Neural progenitor cell (in vitro differentiated cells): Measurements from ENCODE around the gene ACOT13. TPM values are rescaled to one million over a fixed set of nuclear protein-coding genes. Genes with fewer than 3 reads are reported as not detected.

ENCODE experiments used
- DNase-seq: peaks from one replicate; pipeline ENCODE4 v3.0.0-alpha.2; 2016; ENCODE audit warnings: low spot score
- H2AFZ ChIP-seq: fragments of 200-600 bp; sonication (generic); replicated peaks from 2 replicates; pipeline ENCODE4 v1.6.1; 2016; ENCODE audit warnings: antibody characterized with exemption
- H3F3A ChIP-seq: fragments of 200-600 bp; sonication (generic); 2 replicates; pipeline ENCODE4 v1.6.1; 2016; ENCODE audit warnings: antibody characterized with exemption, low read depth
- H3K27ac ChIP-seq: fragments of 200-600 bp; sonication (generic); 2 replicates; pipeline ENCODE4 v1.5.1; 2016; ENCODE audit warnings: mild to moderate bottlenecking
- H3K27me3 ChIP-seq: fragments of 200-600 bp; sonication (generic); 2 replicates; pipeline ENCODE4 v1.6.1; 2016; ENCODE audit warnings: mild to moderate bottlenecking, moderate library complexity
- H3K36me3 ChIP-seq: fragments of 200-600 bp; sonication (generic); 2 replicates; pipeline ENCODE4 v1.5.1; 2016
- H3K4me1 ChIP-seq: fragments of 200-600 bp; sonication (generic); 2 replicates; pipeline ENCODE4 v1.6.1; 2016; ENCODE audit warnings: mixed run types
- H3K4me2 ChIP-seq: fragments of 200-600 bp; sonication (generic); 2 replicates; pipeline ENCODE4 v1.6.1; 2016
- H3K4me3 ChIP-seq: fragments of 200-600 bp; sonication (generic); 2 replicates; pipeline ENCODE4 v1.5.1; 2016
- H3K79me2 ChIP-seq: fragments of 200-600 bp; sonication (generic); 2 replicates; pipeline ENCODE4 v1.6.1; 2016; ENCODE audit warnings: low read depth
- H3K9ac ChIP-seq: fragments of 200-600 bp; sonication (generic); 2 replicates; pipeline ENCODE4 v1.6.1; 2016
- H3K9me3 ChIP-seq: fragments of 200-600 bp; sonication (generic); 2 replicates; pipeline ENCODE4 v1.5.1; 2016; ENCODE audit warnings: low read depth
- H4K20me1 ChIP-seq: fragments of 200-600 bp; sonication (generic); 2 replicates; pipeline ENCODE4 v1.6.1; 2016; ENCODE audit warnings: low read depth
- H3K27ac Mint-ChIP-seq: 3 replicates; pipeline ENCODE4 v1.8.0; 2021; ENCODE audit warnings: mixed read lengths
- H3K27me3 Mint-ChIP-seq: 2 replicates; pipeline ENCODE4 v1.8.0; 2022; ENCODE audit warnings: low read depth, mild to moderate bottlenecking, inconsistent platforms, moderate library complexity, mixed read lengths; ENCODE audit not compliant: insufficient read depth
- H3K36me3 Mint-ChIP-seq: 3 replicates; pipeline ENCODE4 v1.8.0; 2021; ENCODE audit warnings: mixed read lengths
- H3K4me1 Mint-ChIP-seq: 3 replicates; pipeline ENCODE4 v1.8.0; 2021; ENCODE audit warnings: mixed read lengths
- H3K4me3 Mint-ChIP-seq: 3 replicates; pipeline ENCODE4 v1.8.0; 2021; ENCODE audit warnings: mild to moderate bottlenecking, moderate library complexity, mixed read lengths
- H3K9me3 Mint-ChIP-seq: 3 replicates; pipeline ENCODE4 v1.8.0; 2020; ENCODE audit warnings: mixed read lengths
- CTCF ChIP-seq: fragments of 200-600 bp; sonication (generic); IDR thresholded peaks from 2 replicates; pipeline ENCODE4 v1.5.1; 2017; ENCODE audit warnings: antibody characterized with exemption, mild to moderate bottlenecking
- EZH2 ChIP-seq: fragments of 200-600 bp; sonication (generic); IDR thresholded peaks from 2 replicates; pipeline ENCODE4 v1.6.1; 2017; ENCODE audit warnings: antibody characterized with exemption, mild to moderate bottlenecking, moderate library complexity
- EZH2phosphoT487 ChIP-seq: fragments of 200-600 bp; sonication (generic); IDR thresholded peaks from 2 replicates; pipeline ENCODE4 v1.6.1; 2017; ENCODE audit warnings: antibody characterized with exemption
- total RNA-seq: library from RNA; depleted of rRNA; stranded (reverse); fragments of >200 nt; gene quantifications from 2 replicates; pipeline ENCODE4 v1.2.3, GENCODE V29; 2015; ENCODE audit warnings: low replicate concordance

Gene ACOT13
- total RNA-seq, 1 donor from 2014 or later, result 12.0 TPM

GRCh38 chr6:24690593-24690992 lies 23.7 kb downstream of the ACOT13 start:
- Mint-ChIP-seq H3K9me3 (no peaks in the 10 kb centered on the region), H3K36me3 (peaks cover 7% of the 10 kb centered on the region), H3K27ac (no peak overlapping the region), H3K27me3 (no peaks in the 10 kb centered on the region), H3K4me1 (no peaks in the 10 kb centered on the region), H3K4me3 (no peak overlapping the region)
- Histone ChIP-seq H3K79me2 (no peaks in the 10 kb centered on the region), H3K9ac (no peak overlapping the region), H4K20me1 (no peaks in the 10 kb centered on the region), H2AFZ (no peak overlapping the region), H3K4me2 (no peak overlapping the region), H3K4me3 (no peak overlapping the region), H3K27ac (no peak overlapping the region), H3K9me3 (no peaks in the 10 kb centered on the region), H3F3A (no peaks in the 10 kb centered on the region), H3K36me3 (no peaks in the 10 kb centered on the region), H3K27me3 (no peaks in the 10 kb centered on the region), H3K4me1 (no peaks in the 10 kb centered on the region)
- DNase-seq, result no peak
- no peak for TF ChIP-seq CTCF

- no peak overlapping the region for H3K27ac ChIP-seq
- H3K36me3 Mint-ChIP-seq, result peaks cover 7% of the 10 kb centered on the region
- H3K4me1 Mint-ChIP-seq, result no peaks in the 10 kb centered on the region
- H3K4me2 ChIP-seq, result no peak overlapping the region
- no peaks in the 10 kb centered on the region for H3K27me3 Mint-ChIP-seq
- TF ChIP-seq CTCF, result no peak
- TF ChIP-seq EZH2, result no peak
- no peak for TF ChIP-seq EZH2phosphoT487
- H4K20me1 ChIP-seq, result no peaks in the 10 kb centered on the region
- no peaks in the 10 kb centered on the region for H3K4me1 ChIP-seq
- no peaks in the 10 kb centered on the region for H3K79me2 ChIP-seq
- no peaks in the 10 kb centered on the region for H3K9me3 Mint-ChIP-seq
- no peaks in the 10 kb centered on the region for H3K36me3 ChIP-seq
- H3K9me3 ChIP-seq, result no peaks in the 10 kb centered on the region
- no peak overlapping the region for H2AFZ ChIP-seq
- no peaks in the 10 kb centered on the region for H3K27me3 ChIP-seq
- no peak for DNase-seq
- no peaks in the 10 kb centered on the region for H3F3A ChIP-seq
- no peak overlapping the region for H3K4me3 ChIP-seq
- no peak overlapping the region for H3K27ac Mint-ChIP-seq
- H3K4me3 Mint-ChIP-seq, result no peak overlapping the region
- no peak overlapping the region for H3K9ac ChIP-seq
Observed at GRCh38 chr6:24691550-24691949, 24.7 kb downstream of the ACOT13 start.

- Histone ChIP-seq H3K4me2 (no peak overlapping the region), H3K27ac (no peak overlapping the region), H3K79me2 (no peaks in the 10 kb centered on the region), H3K9me3 (no peaks in the 10 kb centered on the region), H3K36me3 (no peaks in the 10 kb centered on the region), H4K20me1 (no peaks in the 10 kb centered on the region), H3K4me1 (no peaks in the 10 kb centered on the region), H2AFZ (no peak overlapping the region), H3F3A (no peaks in the 10 kb centered on the region), H3K27me3 (no peaks in the 10 kb centered on the region), H3K9ac (no peak overlapping the region), H3K4me3 (no peak overlapping the region)
- H3K36me3 Mint-ChIP-seq, result peaks cover 5% of the 10 kb centered on the region
- H3K9me3 Mint-ChIP-seq, result no peaks in the 10 kb centered on the region
- TF ChIP-seq EZH2phosphoT487, result no peak
- TF ChIP-seq CTCF, result no peak
- TF ChIP-seq EZH2, result no peak
- H3K27me3 Mint-ChIP-seq, result no peaks in the 10 kb centered on the region
- H3K27ac Mint-ChIP-seq, result no peak overlapping the region
- DNase-seq, result no peak
- H3K4me3 Mint-ChIP-seq, result no peak overlapping the region
- no peaks in the 10 kb centered on the region for H3K4me1 Mint-ChIP-seq
Observed at GRCh38 chr6:24692003-24692402, 25.1 kb downstream of the ACOT13 start.

GRCh38 chr6:24692415-24692814 lies 25.5 kb downstream of the ACOT13 start:
- Mint-ChIP-seq H3K9me3 (no peaks in the 10 kb centered on the region), H3K27me3 (no peaks in the 10 kb centered on the region), H3K27ac (no peak overlapping the region), H3K4me3 (no peak overlapping the region), H3K4me1 (no peaks in the 10 kb centered on the region), H3K36me3 (peaks cover under 1% of the 10 kb centered on the region)
- no peaks in the 10 kb centered on the region for H3K9me3 ChIP-seq
- H3K9ac ChIP-seq, result no peak overlapping the region
- no peaks in the 10 kb centered on the region for H3F3A ChIP-seq
- no peak overlapping the region for H3K4me3 ChIP-seq
- H3K27ac ChIP-seq, result no peak overlapping the region
- no peaks in the 10 kb centered on the region for H3K27me3 ChIP-seq
- no peak overlapping the region for H3K4me2 ChIP-seq
- no peak overlapping the region for H2AFZ ChIP-seq
- no peaks in the 10 kb centered on the region for H3K79me2 ChIP-seq
- no peak for DNase-seq
- H3K36me3 ChIP-seq, result no peaks in the 10 kb centered on the region
- H4K20me1 ChIP-seq, result no peaks in the 10 kb centered on the region
- H3K4me1 ChIP-seq, result no peaks in the 10 kb centered on the region
- TF ChIP-seq EZH2phosphoT487 (no peak), CTCF (no peak), EZH2 (no peak)
